ENCODE measurements around the gene PDILT. TPM values are rescaled to one million over a fixed set of nuclear protein-coding genes. Genes with fewer than 3 reads are reported as not detected.

The PDILT gene
- total RNA-seq, result not detected in 2 replicates

GRCh38 chr16:20404637-20405036 is at the start of gene PDILT:
PDILT (minus strand) TSS chr16:20404737; CDS start chr16:20399300, 5,437 bp downstream.

GRCh38 chr16:20451364-20451763 is 46.8 kb upstream of the PDILT start, which contains the start of gene ACSM2A:
ACSM2A (plus strand) TSS chr16:20451521; CDS start chr16:20460115, 8,594 bp downstream.

GRCh38 chr16:20409398-20410120 is 5.0 kb upstream of the PDILT start, which contains the start of gene ACSM5:
ACSM5 (plus strand) TSS chr16:20409534; CDS start chr16:20411485, 1,951 bp downstream.

GRCh38 chr16:20352615-20353014 is 51.9 kb downstream of the PDILT start, which contains the start of gene UMOD:
UMOD (minus strand) TSS chr16:20352715; CDS start chr16:20350737, 1,978 bp downstream.

GRCh38 chr16:20327444-20328041 is 77.0 kb downstream of the PDILT start, which contains the start of gene GP2:
GP2 (minus strand) TSS chr16:20327513; CDS start chr16:20326431, 1,082 bp downstream.

Other genes with a start within 250 kb of the PDILT start
- not detected in 2 replicates for gene GP2, start 77.2 kb downstream of the PDILT start, total RNA-seq
- gene UMOD, start 52.0 kb downstream of the PDILT start, total RNA-seq, result not detected in 2 replicates
- gene ACSM5, start 4.8 kb upstream of the PDILT start, total RNA-seq, result under 0.01 TPM in 1 of 2 replicates, not detected in the other
- not detected in 2 replicates for gene ACSM2A, start 46.8 kb upstream of the PDILT start, total RNA-seq
- gene ACSM2B, start 171.6 kb upstream of the PDILT start, total RNA-seq, result not detected in 2 replicates

Data from bronchus fibroblast of lung (primary cell).